Natural killer cell treated with Interleukin-12 subunit alpha and Interleukin-12 subunit beta and Interleukin-15 and Interleukin-18, amount 100 ng/mL, for 72 hours (primary cell): ENCODE data around the gene FEM1C. TPM values are rescaled to one million over a fixed set of nuclear protein-coding genes. Genes with fewer than 3 reads are reported as not detected.

Source experiments
- ATAC-seq, 2 donors: fragments of 150-1000 bp; cut with Tn5 transposase in 1 of 2; sonication (Bioruptor Pico), chemical (Tn5 transposase) in 1 of 2; 2 replicates each; pipeline ENCODE4 v1.10.0; 2021
- DNase-seq: peaks from one replicate; pipeline ENCODE4 v3.0.0; 2022; ENCODE audit warnings: low spot score
- H3K27ac Mint-ChIP-seq, 2 donors: 1 replicate in 1 of 2; 2 replicates in 1 of 2; pipeline ENCODE4 v1.8.0; 2022; ENCODE audit warnings: mixed read lengths in 2 of 2, mild to moderate bottlenecking in 1 of 2, moderate library complexity in 1 of 2
- H3K27me3 Mint-ChIP-seq, 2 donors: 1 replicate in 1 of 2; 2 replicates in 1 of 2; pipeline ENCODE4 v1.8.0; 2022; ENCODE audit warnings: mixed read lengths in 2 of 2
- H3K36me3 Mint-ChIP-seq: one replicate; pipeline ENCODE4 v1.8.0; 2022; ENCODE audit warnings: mixed read lengths
- H3K4me1 Mint-ChIP-seq, 2 donors: 1 replicate in 1 of 2; 2 replicates in 1 of 2; pipeline ENCODE4 v1.8.0; 2022; ENCODE audit warnings: low read depth in 2 of 2, mixed read lengths in 2 of 2, mild to moderate bottlenecking in 1 of 2
- H3K4me3 Mint-ChIP-seq: one replicate; pipeline ENCODE4 v1.8.0; 2022; ENCODE audit warnings: mixed read lengths
- H3K9me3 Mint-ChIP-seq: 2 replicates; pipeline ENCODE4 v1.8.0; 2022; ENCODE audit warnings: mixed read lengths
- total RNA-seq, 2 donors: library from RNA; stranded (reverse); gene quantifications; one replicate each; pipeline ENCODE4 v1.2.3, GENCODE V29; 2022

Gene FEM1C
- total RNA-seq, 2 donors from 2014 or later = 17.1 to 30.8 TPM

DNA sequence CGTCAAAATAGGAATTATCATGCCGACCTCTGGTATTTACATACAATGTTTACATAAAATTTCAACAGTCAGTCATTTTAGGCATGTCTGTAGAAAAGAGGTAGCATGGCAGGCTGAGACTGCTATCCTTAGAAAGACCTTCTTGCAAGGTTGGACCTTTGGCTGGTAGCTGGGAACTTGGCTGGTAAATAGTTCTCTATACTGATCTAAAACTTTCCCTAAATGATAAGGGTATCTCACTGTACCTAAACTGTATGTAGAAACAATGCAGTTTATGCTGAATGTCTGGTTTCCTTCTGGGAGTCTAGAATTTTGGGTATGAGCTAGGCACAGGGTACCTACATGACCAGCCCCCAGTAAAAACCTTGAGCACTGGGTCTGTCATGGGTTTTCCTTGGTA is 18.0 kb downstream of the FEM1C start:
- Mint-ChIP-seq H3K27ac (no peak overlapping the region), H3K36me3 (peaks cover 41% of the 10 kb centered on the region), H3K4me1 (peaks cover 29 to 31% of the 10 kb centered on the region in 2 donors), H3K27me3 (no peaks in the 10 kb centered on the region), H3K4me3 (no peak overlapping the region), H3K9me3 (no peaks in the 10 kb centered on the region)
- ATAC-seq (no peak), DNase-seq (no peak)

DNA sequence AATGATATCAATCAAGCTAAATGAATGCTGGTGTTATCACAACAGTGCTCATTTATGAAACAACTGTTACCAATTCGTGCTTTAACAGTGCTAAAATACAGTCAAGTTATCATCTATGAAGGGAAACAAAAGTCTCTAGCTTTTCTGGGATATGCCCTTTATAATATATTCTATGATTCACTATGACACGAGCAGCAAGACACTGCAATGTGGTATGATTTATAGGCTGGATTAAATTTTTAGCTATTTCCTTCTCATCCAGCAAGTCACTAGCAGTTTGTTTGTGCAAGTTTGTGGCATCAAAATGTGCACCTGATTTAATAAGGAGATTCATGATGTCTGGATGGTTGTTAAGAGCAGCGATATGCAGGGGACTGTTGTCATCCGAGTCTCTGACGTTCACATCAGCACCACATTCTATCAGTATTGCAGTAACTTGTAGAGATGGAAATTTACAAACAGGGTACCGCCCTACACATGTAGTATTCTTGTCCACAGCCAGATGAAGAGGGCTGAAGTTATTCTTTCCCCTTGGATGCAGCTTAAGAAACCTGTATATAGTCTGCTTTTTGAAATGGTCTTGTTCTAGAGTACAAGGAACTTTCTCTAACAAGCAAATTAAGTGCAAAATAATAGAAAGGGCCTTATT is 20.3 kb downstream of the FEM1C start:
- no peak for ATAC-seq
- H3K27me3 Mint-ChIP-seq = no peaks in the 10 kb centered on the region
- H3K4me3 Mint-ChIP-seq = no peak overlapping the region
- DNase-seq = no peak
- H3K27ac Mint-ChIP-seq = no peak overlapping the region
- no peaks in the 10 kb centered on the region for H3K9me3 Mint-ChIP-seq
- H3K36me3 Mint-ChIP-seq = peaks cover 41% of the 10 kb centered on the region
- H3K4me1 Mint-ChIP-seq = peaks cover 29% of the 10 kb centered on the region in 2 donors

GRCh38 chr5:115522832-115523403 is 21.7 kb downstream of the FEM1C start:
- Mint-ChIP-seq H3K27me3 (no peaks in the 10 kb centered on the region), H3K9me3 (no peaks in the 10 kb centered on the region), H3K4me1 (peaks cover 15 to 24% of the 10 kb centered on the region in 2 donors), H3K4me3 (peak overlapping the region; percentile 28), H3K27ac (peak overlapping the region; percentile 61 to 88), H3K36me3 (peaks cover 31% of the 10 kb centered on the region)
- peak in 1 of 2 donors; percentile 43 for ATAC-seq
- DNase-seq = no peak

DNA sequence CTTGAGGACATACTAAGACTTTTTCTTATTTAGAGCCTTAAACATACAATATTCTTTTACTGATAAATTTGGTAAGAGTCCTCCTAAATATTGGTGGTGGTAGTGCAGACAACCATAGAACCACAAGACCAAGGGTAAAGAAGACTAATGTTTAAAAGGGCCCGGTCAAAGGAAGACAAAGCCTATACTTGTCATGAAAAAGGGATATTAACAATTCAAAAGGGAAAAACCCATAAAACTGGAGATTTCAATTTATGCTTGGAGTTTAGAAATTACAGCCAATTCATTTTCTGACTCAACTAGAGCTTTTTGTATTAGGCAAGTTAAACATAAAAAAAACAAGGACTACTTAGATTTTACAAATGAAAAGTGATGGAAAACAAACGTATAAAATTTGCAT is 24.4 kb downstream of the FEM1C start:
- no peak overlapping the region for H3K27ac Mint-ChIP-seq
- H3K27me3 Mint-ChIP-seq = no peaks in the 10 kb centered on the region
- H3K4me1 Mint-ChIP-seq = peaks cover 15 to 20% of the 10 kb centered on the region in 2 donors
- no peak for ATAC-seq
- peaks cover 28% of the 10 kb centered on the region for H3K36me3 Mint-ChIP-seq
- no peak for DNase-seq
- H3K9me3 Mint-ChIP-seq = no peaks in the 10 kb centered on the region
- no peak overlapping the region for H3K4me3 Mint-ChIP-seq

- Mint-ChIP-seq H3K27me3 (no peaks in the 10 kb centered on the region), H3K27ac (no peak overlapping the region), H3K36me3 (no peaks in the 10 kb centered on the region), H3K9me3 (no peaks in the 10 kb centered on the region), H3K4me3 (no peak overlapping the region), H3K4me1 (peaks cover 0 to 6% of the 10 kb centered on the region in 2 donors)
- no peak for ATAC-seq
- DNase-seq = no peak
Measured at GRCh38 chr5:115516372-115516771, 28.2 kb downstream of the FEM1C start.

- peaks cover 0 to 3% of the 10 kb centered on the region in 2 donors for H3K4me1 Mint-ChIP-seq
- no peak for ATAC-seq
- H3K9me3 Mint-ChIP-seq = no peaks in the 10 kb centered on the region
- no peak overlapping the region for H3K27ac Mint-ChIP-seq
- H3K27me3 Mint-ChIP-seq = peaks cover 0 to under 1% of the 10 kb centered on the region in 2 donors
- H3K4me3 Mint-ChIP-seq = no peak overlapping the region
- no peak for DNase-seq
- H3K36me3 Mint-ChIP-seq = no peaks in the 10 kb centered on the region
Measured at GRCh38 chr5:115514220-115514619, 30.4 kb downstream of the FEM1C start.

DNA sequence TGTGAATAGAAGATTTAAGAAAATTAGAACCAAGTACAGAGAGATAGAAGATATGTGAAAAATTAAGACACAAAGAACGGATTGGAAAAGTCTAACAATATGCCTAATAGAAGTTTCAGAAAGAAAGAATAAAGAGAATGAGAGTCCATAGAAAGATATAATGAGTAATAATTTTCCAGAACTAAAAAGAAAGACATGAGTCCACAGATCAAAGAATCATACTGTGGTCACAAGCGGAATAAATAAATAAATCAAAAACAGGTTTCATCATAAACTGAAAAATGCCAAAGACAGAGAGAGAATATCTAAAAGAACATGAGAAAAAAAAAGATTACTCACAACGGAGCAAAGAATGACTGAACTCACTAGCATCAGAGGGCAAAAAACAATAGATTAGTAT is 32.9 kb downstream of the FEM1C start:
- H3K4me1 Mint-ChIP-seq = no peaks in the 10 kb centered on the region
- no peaks in the 10 kb centered on the region for H3K36me3 Mint-ChIP-seq
- DNase-seq = no peak
- H3K27ac Mint-ChIP-seq = no peak overlapping the region
- H3K9me3 Mint-ChIP-seq = no peaks in the 10 kb centered on the region
- H3K4me3 Mint-ChIP-seq = no peak overlapping the region
- H3K27me3 Mint-ChIP-seq = peaks cover 2% of the 10 kb centered on the region in 2 donors
- ATAC-seq = no peak

DNA sequence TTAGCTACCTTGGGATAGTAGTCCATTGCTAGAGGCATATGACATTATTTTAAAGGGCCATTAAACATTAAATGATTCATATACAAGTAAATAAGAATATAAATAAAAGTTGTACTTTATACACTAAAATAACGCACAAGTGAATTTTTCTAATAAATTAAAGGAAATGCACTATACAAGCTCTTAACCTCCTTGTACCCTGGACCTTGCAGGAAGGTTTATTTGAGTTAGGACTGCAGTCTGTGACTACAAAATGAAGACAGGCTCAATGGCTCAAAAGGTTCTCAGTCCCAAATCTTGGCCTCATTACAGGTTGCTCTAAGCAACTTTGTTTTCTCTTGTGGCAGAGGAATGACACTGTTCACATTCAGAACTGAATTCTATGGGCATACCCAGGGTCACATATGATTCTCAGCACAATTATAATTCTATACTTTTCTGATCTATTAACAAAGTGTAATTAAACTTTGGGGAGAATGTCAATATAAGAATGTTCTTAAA is 34.4 kb downstream of the FEM1C start:
- no peak overlapping the region for H3K27ac Mint-ChIP-seq
- no peak overlapping the region for H3K4me3 Mint-ChIP-seq
- ATAC-seq (no peak), DNase-seq (no peak)
- no peaks in the 10 kb centered on the region for H3K4me1 Mint-ChIP-seq
- no peaks in the 10 kb centered on the region for H3K36me3 Mint-ChIP-seq
- H3K27me3 Mint-ChIP-seq = peaks cover 5 to 7% of the 10 kb centered on the region in 2 donors
- no peaks in the 10 kb centered on the region for H3K9me3 Mint-ChIP-seq

DNA sequence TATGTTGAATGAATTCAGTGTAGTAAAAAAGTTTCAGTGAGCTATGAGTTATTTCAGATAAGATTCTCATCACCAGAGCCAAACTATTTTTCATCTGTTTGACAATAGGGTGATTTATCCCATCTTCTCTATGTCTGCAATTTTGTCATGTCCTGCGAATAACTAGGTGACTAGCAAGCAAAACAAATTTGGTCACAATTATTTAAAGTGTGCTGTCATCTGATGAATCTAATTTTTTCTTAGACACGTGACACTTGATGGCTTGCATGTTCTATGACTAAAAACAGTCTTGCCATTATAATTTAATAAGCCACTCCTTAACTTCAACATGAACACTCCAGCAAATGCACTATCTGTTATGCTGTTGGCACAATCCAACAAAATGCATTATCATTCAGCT is 35.0 kb downstream of the FEM1C start:
- no peaks in the 10 kb centered on the region for H3K4me1 Mint-ChIP-seq
- H3K36me3 Mint-ChIP-seq = no peaks in the 10 kb centered on the region
- no peak for DNase-seq
- H3K9me3 Mint-ChIP-seq = no peaks in the 10 kb centered on the region
- no peak for ATAC-seq
- H3K27ac Mint-ChIP-seq = peak overlapping the region in 1 of 2 donors; percentile 31
- no peak overlapping the region for H3K4me3 Mint-ChIP-seq
- H3K27me3 Mint-ChIP-seq = peaks cover 5 to 7% of the 10 kb centered on the region in 2 donors

GRCh38 chr5:115507681-115508080 is 36.9 kb downstream of the FEM1C start:
- Mint-ChIP-seq H3K27me3 (peaks cover 7 to 9% of the 10 kb centered on the region in 2 donors), H3K4me1 (no peaks in the 10 kb centered on the region), H3K9me3 (no peaks in the 10 kb centered on the region), H3K36me3 (no peaks in the 10 kb centered on the region), H3K4me3 (no peak overlapping the region), H3K27ac (no peak overlapping the region)
- no peak for DNase-seq
- no peak for ATAC-seq

- peaks cover 16 to 18% of the 10 kb centered on the region in 2 donors for H3K27me3 Mint-ChIP-seq
- no peaks in the 10 kb centered on the region for H3K9me3 Mint-ChIP-seq
- no peaks in the 10 kb centered on the region for H3K36me3 Mint-ChIP-seq
- H3K27ac Mint-ChIP-seq = no peak overlapping the region
- no peak overlapping the region for H3K4me3 Mint-ChIP-seq
- no peaks in the 10 kb centered on the region for H3K4me1 Mint-ChIP-seq
- DNase-seq (no peak), ATAC-seq (no peak)
Measured at GRCh38 chr5:115503420-115503819, 41.2 kb downstream of the FEM1C start.

DNA sequence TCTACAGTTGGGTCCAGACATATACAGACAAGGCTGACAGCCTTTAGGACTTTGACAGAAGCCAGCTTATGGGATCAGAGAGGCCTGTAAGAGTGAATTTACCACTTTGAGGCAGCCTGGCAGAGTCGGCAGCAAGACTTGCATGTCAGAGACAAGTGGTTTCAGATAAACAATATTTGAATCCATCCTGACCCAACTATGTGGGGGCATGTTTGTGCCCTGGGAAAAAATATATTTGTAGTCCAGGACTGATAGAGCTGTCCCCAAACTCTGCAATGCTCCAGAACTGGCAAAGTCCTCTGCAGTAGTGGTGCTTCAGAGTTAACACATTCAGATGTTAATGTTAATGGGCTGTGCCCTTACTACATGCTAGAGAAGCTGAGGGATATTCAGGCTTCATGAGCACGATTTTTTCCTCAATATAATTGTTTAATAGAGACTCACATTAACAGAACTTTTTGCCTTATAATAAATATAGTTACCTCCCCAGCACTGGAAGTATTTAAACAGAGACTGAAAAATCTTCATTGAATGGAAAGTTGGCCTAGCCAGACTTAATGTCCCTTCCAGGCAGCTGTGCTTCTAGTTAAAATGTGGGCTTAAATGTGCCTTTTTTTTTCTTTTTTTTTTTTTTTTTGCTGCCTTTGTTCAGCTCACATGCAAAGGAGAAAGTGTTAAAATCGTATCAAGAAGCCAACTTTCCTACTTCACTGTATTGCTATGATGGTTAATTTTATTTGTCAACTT is 42.9 kb downstream of the FEM1C start:
- no peaks in the 10 kb centered on the region for H3K9me3 Mint-ChIP-seq
- no peak for DNase-seq
- no peak overlapping the region for H3K4me3 Mint-ChIP-seq
- H3K4me1 Mint-ChIP-seq = no peaks in the 10 kb centered on the region
- H3K36me3 Mint-ChIP-seq = no peaks in the 10 kb centered on the region
- ATAC-seq = no peak
- no peak overlapping the region for H3K27ac Mint-ChIP-seq
- peaks cover 23 to 27% of the 10 kb centered on the region in 2 donors for H3K27me3 Mint-ChIP-seq

- DNase-seq (no peak), ATAC-seq (no peak)
- no peaks in the 10 kb centered on the region for H3K36me3 Mint-ChIP-seq
- no peaks in the 10 kb centered on the region for H3K4me1 Mint-ChIP-seq
- no peak overlapping the region for H3K27ac Mint-ChIP-seq
- H3K27me3 Mint-ChIP-seq = peaks cover 22 to 28% of the 10 kb centered on the region in 2 donors
- H3K9me3 Mint-ChIP-seq = no peaks in the 10 kb centered on the region
- no peak overlapping the region for H3K4me3 Mint-ChIP-seq
Measured at GRCh38 chr5:115500225-115500624, 44.4 kb downstream of the FEM1C start.

GRCh38 chr5:115496936-115497576 is 47.5 kb downstream of the FEM1C start:
- peaks cover 44 to 49% of the 10 kb centered on the region in 2 donors for H3K27me3 Mint-ChIP-seq
- no peak overlapping the region for H3K27ac Mint-ChIP-seq

More at GRCh38 chr5:115496936-115497576, 47.5 kb downstream of the FEM1C start:
- H3K36me3 Mint-ChIP-seq = no peaks in the 10 kb centered on the region
- H3K9me3 Mint-ChIP-seq = no peaks in the 10 kb centered on the region
- H3K4me1 Mint-ChIP-seq = peaks cover 0 to 4% of the 10 kb centered on the region in 2 donors
- no peak overlapping the region for H3K4me3 Mint-ChIP-seq
- no peak for DNase-seq
- no peak for ATAC-seq
